NCI-H2171 (cell line): ENCODE results near the gene UIMC1.
"Not testable (repeated sequence)": the region's sequence is repeated elsewhere in the genome, so short reads cannot be mapped to it uniquely, and the experiment has no call there.

ENCODE experiments used
- DNase-seq: peaks from one replicate; lab custom pipeline; 2025; lab: John Stamatoyannopoulos, UW

The UIMC1 gene

DNA sequence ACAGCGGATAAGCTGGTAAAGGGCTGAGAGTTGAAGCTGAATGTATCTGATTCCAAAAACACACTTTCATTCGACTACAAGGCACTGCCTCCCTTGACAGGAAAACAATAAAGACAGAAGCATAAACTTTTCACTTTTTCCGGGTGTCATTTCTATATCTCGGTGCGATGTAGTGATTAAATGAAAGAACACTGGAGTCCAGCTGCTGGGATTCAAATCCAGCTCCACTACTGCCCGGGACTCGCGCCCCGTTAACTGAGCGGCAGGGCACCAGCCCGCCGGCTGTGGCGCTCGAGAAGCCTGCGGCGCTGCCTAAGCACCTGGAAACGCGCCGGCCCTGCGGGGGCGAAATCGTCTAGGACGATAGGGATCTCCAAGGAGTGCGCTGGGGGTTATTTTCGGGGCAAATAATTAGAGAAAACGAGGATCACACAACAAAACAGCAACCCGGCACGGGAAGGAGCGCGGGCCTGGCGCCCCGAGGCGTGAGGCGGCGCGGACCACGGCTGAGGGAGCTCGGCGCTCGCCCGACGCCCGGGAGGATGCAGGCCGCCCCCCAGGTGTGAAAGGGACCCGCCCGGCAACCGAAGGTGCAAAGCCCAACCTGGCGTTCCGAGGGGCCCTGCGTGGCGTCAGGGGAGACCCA is 837 bp downstream of the UIMC1 start:
- DNase-seq = peak; percentile 26

DNA sequence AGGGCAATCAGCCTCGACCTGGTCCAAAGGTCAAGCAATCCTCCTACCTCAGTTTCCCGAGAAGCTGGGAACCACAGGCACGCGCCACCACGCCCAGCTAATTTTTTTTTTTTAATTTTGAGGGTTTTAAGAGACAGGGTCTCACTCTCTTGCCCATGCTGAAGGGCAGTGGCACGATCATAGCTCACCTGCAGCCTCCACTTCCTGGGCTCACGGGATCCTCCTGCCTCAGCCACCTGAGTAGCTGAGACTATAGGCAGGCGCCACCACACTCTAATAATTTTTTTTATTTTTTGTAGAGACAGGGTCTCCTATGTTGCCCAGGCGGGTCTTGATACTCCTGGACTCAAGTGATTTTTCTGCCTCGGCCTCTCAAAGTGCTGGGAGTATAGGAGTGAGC is 1.6 kb downstream of the UIMC1 start:
- no peak for DNase-seq

DNA sequence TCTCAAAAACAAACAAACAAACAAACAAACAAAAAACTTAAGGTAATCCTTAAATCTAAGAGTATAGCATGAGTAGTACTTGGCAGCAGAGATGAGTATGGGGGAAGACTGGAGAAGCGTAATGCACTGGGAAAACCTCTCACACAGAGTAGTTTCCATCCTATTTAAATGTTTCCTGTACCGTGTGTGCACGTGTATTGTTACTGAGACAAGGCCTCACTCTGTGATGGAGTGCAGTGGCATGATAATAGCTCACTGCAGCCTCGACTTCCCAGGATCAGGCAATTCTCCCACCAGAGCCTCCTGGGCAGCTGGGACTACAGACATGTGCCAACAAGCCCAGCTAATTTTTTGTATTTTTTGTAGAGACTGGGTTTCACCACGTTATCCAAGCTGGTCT is 2.9 kb downstream of the UIMC1 start:
- no peak for DNase-seq

- not testable (repeated sequence) for DNase-seq
Observed at GRCh38 chr5:176999526-176999925, 7.1 kb downstream of the UIMC1 start.

- no peak for DNase-seq
Observed at GRCh38 chr5:176998828-176999227, 7.8 kb downstream of the UIMC1 start.

DNA sequence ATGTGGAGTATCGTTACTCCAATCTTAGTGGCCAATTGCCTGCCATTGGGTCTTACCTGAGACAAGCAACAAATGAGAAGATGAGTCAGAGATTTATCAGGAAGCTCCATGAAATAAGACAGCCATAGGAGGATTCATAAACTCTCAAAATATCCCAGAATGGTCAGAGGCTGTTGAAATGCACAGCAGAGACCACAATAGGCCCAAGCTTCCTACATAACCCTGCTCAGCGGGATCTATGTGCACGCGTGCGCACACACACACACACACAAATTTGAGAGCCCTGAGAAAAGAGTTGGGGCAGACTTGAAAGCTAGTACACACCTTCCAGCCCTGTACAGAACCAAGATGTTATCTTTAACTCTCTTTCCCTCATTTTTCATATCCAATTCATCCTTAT is 9.8 kb downstream of the UIMC1 start:
- DNase-seq = no peak

DNA sequence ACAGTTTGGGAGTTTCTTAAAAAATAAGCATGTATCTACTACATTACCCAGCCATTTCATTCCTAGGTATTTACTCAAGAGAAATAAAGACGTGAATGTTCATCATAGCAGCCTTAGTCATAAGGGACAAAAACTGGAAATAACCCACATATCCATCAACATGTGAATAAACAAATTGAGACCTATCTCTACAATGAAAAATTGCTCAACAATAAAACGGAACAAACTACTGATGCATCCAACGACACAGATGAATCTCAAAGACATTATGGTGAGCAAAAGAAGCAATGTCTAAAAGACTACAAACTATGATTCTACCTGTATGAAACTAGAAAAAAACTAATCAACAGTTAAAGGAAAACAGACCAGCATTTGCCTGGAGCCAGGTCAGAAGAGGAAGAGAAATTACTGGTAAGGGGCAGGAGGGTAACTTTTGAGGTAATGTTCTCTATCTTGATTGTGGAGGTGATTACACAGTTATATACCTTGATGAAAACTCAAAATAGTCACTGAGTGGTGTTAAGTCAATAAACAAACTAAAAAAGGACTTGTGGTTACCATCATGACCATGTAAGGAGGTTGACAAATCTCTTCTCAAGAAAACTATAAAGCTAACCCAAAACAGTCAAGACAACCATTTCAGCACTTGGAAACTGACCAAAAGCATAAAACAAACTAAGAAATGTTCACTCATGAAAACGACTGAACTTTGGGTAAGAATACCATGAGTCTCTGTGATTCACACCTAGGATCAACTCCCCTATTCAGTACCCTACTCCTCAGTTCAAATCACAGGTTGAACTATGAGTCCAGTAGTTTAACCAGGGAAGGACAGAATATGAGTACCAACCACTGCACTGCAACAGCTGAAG is 10.4 kb downstream of the UIMC1 start:
- no peak for DNase-seq

- no peak for DNase-seq
Observed at GRCh38 chr5:176995122-176995490, 11.5 kb downstream of the UIMC1 start.

DNA sequence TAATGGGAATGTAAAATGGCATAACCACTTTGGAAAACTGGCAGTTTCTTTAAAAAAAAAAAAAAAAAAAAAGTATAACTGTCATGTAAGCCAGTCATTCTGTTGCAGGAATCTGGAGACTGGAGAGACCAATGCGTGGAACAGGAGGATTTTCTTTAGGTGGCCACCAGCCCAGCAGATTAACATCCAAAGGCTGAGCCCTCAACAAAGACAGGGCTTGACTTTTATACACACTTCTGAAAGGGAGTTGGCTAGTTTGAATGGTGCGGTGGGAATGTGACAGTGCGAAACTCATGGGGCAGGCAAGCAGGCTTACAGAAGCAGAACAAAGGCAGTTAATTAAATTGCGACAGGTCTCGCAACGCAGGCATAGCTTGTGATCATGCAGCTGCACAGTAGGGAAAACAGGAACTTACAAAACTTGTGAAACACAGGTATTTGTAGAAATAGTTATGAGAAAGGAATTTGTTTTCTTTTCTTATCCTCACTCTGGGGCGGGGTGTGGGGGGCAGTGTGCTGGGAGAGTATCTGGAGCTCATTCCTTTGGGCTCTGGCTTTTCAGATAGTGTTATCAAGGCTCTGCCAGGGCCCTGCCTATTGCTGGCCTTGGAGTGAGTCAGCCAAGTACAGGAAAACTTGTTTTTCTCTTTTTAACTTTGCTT is 12.0 kb downstream of the UIMC1 start:
- no peak for DNase-seq

- DNase-seq = not testable (repeated sequence)
Observed at GRCh38 chr5:176993081-176993480, 13.5 kb downstream of the UIMC1 start.

DNA sequence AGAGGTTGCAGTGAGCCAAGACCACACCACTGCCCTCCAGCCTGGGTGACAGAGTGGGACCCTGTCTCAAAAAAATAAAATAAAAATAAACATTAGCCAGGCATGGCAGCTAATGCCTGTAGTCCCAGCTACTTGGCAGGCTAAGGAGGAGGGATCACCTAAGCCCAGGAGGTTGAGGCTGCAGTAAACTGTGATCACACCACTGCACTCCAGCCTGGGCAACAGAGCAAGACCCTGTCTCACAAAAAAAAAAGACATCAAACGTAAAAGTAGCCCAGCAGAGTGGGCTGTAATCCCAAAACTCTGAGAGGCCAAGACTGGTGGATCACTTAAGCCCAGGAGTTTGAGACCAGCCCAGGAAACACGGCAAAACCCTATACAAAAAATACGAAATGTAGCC is 19.0 kb downstream of the UIMC1 start:
- no peak for DNase-seq

GRCh38 chr5:176986280-176986679 is 20.3 kb downstream of the UIMC1 start:
- DNase-seq = no peak

- DNase-seq = no peak
Observed at GRCh38 chr5:176985516-176985915, 21.1 kb downstream of the UIMC1 start.

GRCh38 chr5:176984176-176984575 is 22.4 kb downstream of the UIMC1 start:
- DNase-seq = not testable (repeated sequence)

DNA sequence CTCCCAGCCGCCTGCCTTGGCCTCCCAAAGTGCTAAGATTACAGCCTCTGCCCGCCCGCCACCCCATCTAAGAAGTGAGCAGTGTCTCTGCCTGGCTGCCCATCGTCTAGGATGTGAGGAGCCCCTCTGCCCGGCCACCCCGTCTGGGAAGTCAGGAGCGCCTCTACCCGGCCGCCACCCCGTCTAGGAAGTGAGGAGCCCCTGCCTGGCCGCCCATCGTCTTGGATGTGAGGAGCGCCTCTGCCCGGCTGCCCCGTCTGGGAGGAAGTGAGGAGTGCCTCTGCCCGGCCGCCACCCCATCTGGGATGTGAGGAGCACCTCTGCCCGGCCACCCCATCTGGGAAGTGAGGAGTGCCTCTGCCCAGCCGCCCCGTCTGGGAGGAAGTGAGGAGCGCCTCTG is 23.0 kb downstream of the UIMC1 start:
- not testable (repeated sequence) for DNase-seq

DNA sequence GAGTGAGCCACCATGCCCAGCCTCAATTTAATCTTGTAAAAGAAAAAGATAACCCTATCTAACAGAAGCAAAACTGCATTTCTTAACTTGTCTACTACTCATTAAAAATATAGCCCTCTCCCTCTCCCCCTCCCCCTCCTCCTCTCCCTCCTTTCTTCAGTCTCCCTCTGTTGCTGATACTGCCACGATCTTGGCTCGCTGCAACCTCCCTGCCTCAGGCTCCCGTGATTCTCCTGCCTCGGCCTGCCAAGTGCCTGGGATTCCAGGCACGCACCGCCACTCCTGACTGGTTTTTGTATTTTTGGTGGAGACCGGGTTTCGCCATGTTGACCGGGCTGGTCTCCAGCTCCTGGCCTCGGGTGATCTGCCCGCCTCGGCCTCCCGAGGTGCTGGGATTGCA is 23.5 kb downstream of the UIMC1 start:
- not testable (repeated sequence) for DNase-seq

DNA sequence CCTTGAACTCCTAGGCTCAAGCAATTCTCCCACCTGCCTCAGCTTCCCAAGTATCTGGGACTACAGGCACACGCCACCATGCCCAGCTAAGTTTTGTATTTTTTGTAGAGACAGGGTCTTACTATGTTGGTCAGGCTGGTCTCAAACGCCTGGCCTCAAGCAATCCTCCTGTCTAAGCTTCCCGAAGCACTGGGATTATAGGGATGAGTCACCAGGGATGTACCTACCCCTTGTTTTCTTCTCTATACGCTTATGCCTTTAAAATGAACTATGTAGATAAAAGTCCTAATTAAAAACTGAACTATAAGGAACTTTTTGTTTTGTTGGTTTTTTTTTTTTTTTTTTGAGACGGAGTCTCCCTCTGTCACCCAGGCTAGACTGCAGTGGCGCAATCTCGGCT is 25.8 kb downstream of the UIMC1 start:
- DNase-seq = no peak

DNA sequence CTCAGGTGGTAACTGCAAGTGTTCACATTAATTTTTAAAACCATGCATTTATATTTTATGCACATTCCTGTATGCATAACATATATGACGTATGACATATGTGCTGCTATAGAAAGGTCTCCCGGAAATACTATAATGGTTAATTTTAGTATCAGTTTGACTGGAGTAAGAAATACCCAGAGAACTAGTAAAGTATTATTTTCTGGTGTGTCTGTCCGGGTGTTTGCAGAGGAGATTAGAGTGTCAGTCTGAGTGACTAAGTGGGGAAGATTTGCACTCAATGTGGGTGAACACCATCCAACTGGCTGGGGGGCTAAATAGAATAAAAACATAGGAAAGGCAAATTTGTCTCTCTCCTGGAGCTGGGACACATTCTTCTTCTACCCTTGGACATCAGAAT is 26.9 kb downstream of the UIMC1 start:
- no peak for DNase-seq

- no peak for DNase-seq
Observed at GRCh38 chr5:176965633-176966032, 40.9 kb downstream of the UIMC1 start.

DNA sequence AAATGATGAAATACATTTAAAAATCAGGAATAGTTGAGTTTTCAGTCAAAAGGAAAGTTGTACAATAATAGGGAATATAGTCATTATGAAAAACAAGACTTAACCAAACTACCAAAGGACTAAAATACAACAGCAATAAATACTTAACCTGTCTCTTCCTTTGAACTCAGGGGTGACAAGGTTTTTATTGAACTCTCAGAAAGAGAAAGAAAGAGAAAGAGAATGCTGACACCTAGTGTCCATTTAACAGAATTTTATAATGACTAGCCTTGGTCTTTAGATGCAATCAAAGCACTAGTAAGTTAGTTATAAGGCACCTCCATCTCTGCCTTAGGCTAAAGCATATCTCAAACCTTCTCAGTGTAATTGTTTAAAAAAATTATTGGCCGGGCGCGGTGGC is 47.5 kb downstream of the UIMC1 start:
- no peak for DNase-seq

GRCh38 chr5:176956756-176957155 is 49.8 kb downstream of the UIMC1 start:
- DNase-seq = no peak

DNA sequence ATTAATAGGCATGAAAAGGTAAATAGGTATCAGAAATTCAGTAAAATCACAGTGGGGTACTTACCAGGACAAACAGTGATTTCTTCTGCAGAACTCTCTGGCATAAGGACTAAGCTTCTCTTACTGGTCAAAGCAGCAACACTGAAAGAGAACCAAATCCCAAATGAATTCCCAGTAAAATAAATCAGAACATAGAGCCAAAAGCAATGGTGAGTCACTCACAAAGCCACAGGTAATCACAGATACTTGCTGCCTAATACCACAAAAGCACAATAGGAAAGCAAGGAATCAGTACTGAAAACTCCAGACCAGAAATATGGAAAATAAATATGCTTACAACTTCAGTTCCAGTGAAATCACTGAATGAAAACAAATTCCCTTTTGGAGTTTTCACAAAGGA is 50.7 kb downstream of the UIMC1 start:
- DNase-seq = no peak

DNA sequence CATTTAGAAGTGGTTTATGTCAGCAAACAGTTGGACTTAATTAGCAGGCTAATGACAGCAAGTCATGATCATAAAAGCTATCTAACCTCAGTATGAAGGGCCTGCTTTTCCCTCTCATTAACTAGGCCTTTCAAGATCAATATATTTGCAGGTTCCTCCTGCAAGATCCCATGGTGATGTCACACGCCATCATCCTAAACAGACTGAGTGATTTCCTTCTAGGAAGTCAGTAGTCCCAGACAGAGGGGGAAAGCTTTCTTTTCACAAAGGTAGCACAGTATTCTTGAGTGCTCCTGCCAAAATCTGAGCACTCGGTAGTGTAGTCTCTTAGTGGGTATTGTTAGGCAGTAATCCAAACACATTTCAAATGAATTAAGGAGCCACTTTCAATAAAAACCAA is 52.5 kb downstream of the UIMC1 start:
- DNase-seq = no peak
